Panc1 (cell line): ENCODE results near the gene SLC22A6. TPM values are rescaled to one million over a fixed set of nuclear protein-coding genes. Genes with fewer than 3 reads are reported as not detected.

Source experiments
- ATAC-seq: fragments of 200-7000 bp; cut with Tn5 transposase; 2 replicates; pipeline ENCODE4 v1.9.1; 2020; ENCODE audit warnings: mild to moderate bottlenecking, moderate library complexity
- BruUV-seq: library from RNA; stranded (reverse); fragments of 400-500 nt; replicated peaks from 2 replicates; lab custom pipeline; 2021; lab: Mats Ljungman, UMichigan
- CTCF ChIA-PET: fragments of 300-600 bp; sonication (Branson Sonifier 250); formaldehyde crosslinking; loops from one replicate; lab custom pipeline; 2022; ENCODE audit warnings: antibody characterized with exemption; lab: Charles Lee
- POLR2A ChIA-PET: fragments of 300-600 bp; sonication (Branson Sonifier 250); formaldehyde crosslinking; loops from one replicate; lab custom pipeline; 2022; ENCODE audit warnings: antibody characterized with exemption; lab: Charles Lee
- DNase-seq: peaks from one replicate; pipeline ENCODE4 v3.0.0-alpha.2; 2010; ENCODE audit warnings: low read depth, low spot score
- H3K27ac ChIP-seq: 2 replicates; pipeline ENCODE4 v1.5.1; 2011; ENCODE audit warnings: mild to moderate bottlenecking, low read length, inconsistent platforms
- H3K27me3 ChIP-seq: fragments of 200-500 bp; sonication (Bioruptor generic); 2 replicates; pipeline ENCODE4 v1.6.0; 2014; ENCODE audit warnings: low read length, inconsistent platforms; ENCODE audit not compliant: control insufficient read depth, insufficient read depth
- H3K36me3 ChIP-seq: fragments of 200-500 bp; sonication (Bioruptor generic); 2 replicates; pipeline ENCODE4 v1.5.1; 2014; ENCODE audit warnings: inconsistent platforms, mild to moderate bottlenecking, low read length, moderate library complexity; ENCODE audit not compliant: control insufficient read depth, insufficient read depth
- H3K4me1 ChIP-seq: 2 replicates; pipeline ENCODE4 v1.5.1; 2011; ENCODE audit warnings: inconsistent platforms, mild to moderate bottlenecking, low read length, moderate library complexity; ENCODE audit not compliant: control insufficient read depth, insufficient read depth
- H3K4me3 ChIP-seq, 2 experiments: 2 replicates each; pipeline ENCODE4 v1.5.1; 2011 to 2012; ENCODE audit warnings: low read depth in 2 of 2, low read length in 2 of 2, mild to moderate bottlenecking in 2 of 2, inconsistent platforms in 1 of 2, moderate library complexity in 1 of 2
- H3K9me3 ChIP-seq: fragments of 200-500 bp; sonication (Bioruptor generic); 2 replicates; pipeline ENCODE4 v1.5.1; 2014; ENCODE audit warnings: low read depth, mild to moderate bottlenecking, inconsistent platforms, low read length, moderate library complexity; ENCODE audit not compliant: control insufficient read depth, insufficient read depth
- CTCF ChIP-seq: fragments of 450-650 bp; IDR thresholded peaks from 2 replicates; pipeline ENCODE4 v1.5.1; 2017; ENCODE audit warnings: mild to moderate bottlenecking
- POLR2AphosphoS5 ChIP-seq: IDR thresholded peaks from 2 replicates; pipeline ENCODE4 v1.6.1; 2012; ENCODE audit warnings: mild to moderate bottlenecking, low read depth, low read length, moderate library complexity
- REST ChIP-seq, 2 experiments: IDR thresholded peaks; 2 replicates each; pipeline ENCODE4 v1.6.1; 2011 to 2012; ENCODE audit warnings: low read depth in 2 of 2, control low read depth in 1 of 2, low read length in 1 of 2, mild to moderate bottlenecking in 1 of 2, moderate library complexity in 1 of 2; ENCODE audit not compliant: insufficient read depth in 1 of 2
- SIN3A ChIP-seq: IDR thresholded peaks from 2 replicates; pipeline ENCODE4 v1.6.1; 2012; ENCODE audit warnings: low read depth, mild to moderate bottlenecking, low read length, moderate library complexity, borderline replicate concordance; ENCODE audit not compliant: insufficient read depth
- TCF7L2 ChIP-seq: IDR thresholded peaks from 2 replicates; pipeline ENCODE4 v1.6.1; 2011; ENCODE audit warnings: mild to moderate bottlenecking, low read depth, low read length, inconsistent platforms
- in situ Hi-C: cut with HindIII; loops from 2 replicates; pipeline ENCODE4 v1.10.0; 2016; ENCODE audit warnings: low sequenced_read_pairs, low pct_unique_long_range_greater_than_20kb
- intact Hi-C: fragments of 100-400 bp; cut with micrococcal nuclease; formaldehyde crosslinking; loops from one replicate; pipeline ENCODE4 v1.10.0; 2022; ENCODE audit not compliant: unreplicated experiment
- total RNA-seq: library from RNA; stranded (reverse); gene quantifications from one replicate; pipeline ENCODE4 v1.2.1, GENCODE V29; 2021; ENCODE audit not compliant: unreplicated experiment

Gene SLC22A6
- total RNA-seq, 1 experiment from 2014 or later, result not detected

DNA sequence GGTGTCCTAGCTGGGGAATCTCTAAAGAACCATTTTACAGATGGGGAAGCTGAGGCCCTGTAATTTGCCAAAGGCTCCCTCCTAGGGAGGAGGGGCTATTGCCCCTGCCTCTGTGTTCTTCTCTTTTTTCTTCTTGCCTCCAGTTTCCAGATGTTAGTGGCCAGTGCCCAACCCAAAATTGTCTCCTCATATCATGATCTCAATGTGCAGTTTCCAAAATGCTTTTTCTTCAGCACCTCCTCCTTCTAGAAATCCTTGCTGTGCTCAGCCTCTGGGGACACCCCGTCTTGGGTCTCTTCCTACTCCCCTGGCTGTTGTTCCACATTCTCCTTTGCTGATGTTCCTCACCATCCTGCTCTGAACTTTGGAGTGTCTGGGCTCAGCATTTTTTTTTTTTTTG is 54.1 kb downstream of the SLC22A6 start:
- no peak for TF ChIP-seq REST (IDR thresholded peaks at IDR 0.05; ENCODE audit: insufficient read depth in 1 of 2, low read depth in 2 of 2, low read length in 1 of 2)
- Histone ChIP-seq H3K4me1 (no peaks in the 10 kb centered on the region), H3K4me3 (no peak overlapping the region), H3K9me3 (no peaks in the 10 kb centered on the region), H3K36me3 (no peaks in the 10 kb centered on the region), H3K27ac (no peak overlapping the region), H3K27me3 (no peaks in the 10 kb centered on the region)
- DNase-seq (no peak), ATAC-seq (no peak)
- in situ Hi-C loops, result no loop called here
- intact Hi-C loops, result no loop called here
- ChIA-PET POLR2A (no interaction called here), CTCF (interaction anchor here (1.7 kb wide), 1 partner anchor 45 kb away, joined by 3 read pairs; no protein-coding TSS in a partner anchor)
- no TSS peak for BruUV-seq

DNA sequence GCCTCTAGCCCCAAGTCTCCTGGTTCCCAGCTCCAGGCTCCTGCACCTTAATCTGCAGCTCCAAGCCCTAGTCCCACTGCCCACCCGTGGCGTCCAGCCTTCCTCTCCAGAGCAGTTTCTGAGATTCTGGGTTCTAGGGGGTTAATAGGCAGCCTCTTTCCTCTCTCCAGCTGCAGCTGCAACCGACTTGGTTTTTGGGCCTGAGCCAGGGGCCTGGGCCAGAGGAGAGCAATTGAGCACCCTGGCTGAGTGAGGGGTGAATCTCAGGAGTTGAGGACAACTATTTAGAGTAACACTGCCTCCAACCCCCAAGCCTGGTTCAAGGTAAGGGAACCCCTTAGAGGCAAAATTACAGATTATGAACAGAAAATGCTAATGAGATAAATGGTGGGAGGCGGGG is 54.6 kb downstream of the SLC22A6 start:
- DNase-seq, result no peak
- TF ChIP-seq SIN3A (no peak), CTCF (no peak)
- POLR2A ChIA-PET, result no interaction called here
- in situ Hi-C loops (no loop called here), intact Hi-C loops (no loop called here)
- CTCF ChIA-PET, result no interaction called here
- Histone ChIP-seq H3K36me3 (no peaks in the 10 kb centered on the region), H3K4me3 (no peak overlapping the region), H3K27ac (no peak overlapping the region), H3K27me3 (no peaks in the 10 kb centered on the region), H3K9me3 (no peaks in the 10 kb centered on the region), H3K4me1 (no peaks in the 10 kb centered on the region)
- no peak for ATAC-seq
- BruUV-seq, result no TSS peak

GRCh38 chr11:62928011-62928410 is 56.8 kb downstream of the SLC22A6 start:
- intact Hi-C loops (no loop called here), in situ Hi-C loops (no loop called here)
- H3K9me3 ChIP-seq, result no peaks in the 10 kb centered on the region
- no peaks in the 10 kb centered on the region for H3K27me3 ChIP-seq
- DNase-seq (no peak), ATAC-seq (no peak)
- TF ChIP-seq REST (IDR thresholded peaks at IDR 0.05; ENCODE audit: insufficient read depth in 1 of 2, low read depth in 2 of 2, low read length in 1 of 2) (no peak), CTCF (no peak), TCF7L2 (no peak), POLR2AphosphoS5 (no peak), SIN3A (no peak)
- peaks cover 7% of the 10 kb centered on the region; the same call in 1 of the 2 replicates for H3K4me1 ChIP-seq
- no peak overlapping the region for H3K27ac ChIP-seq
- BruUV-seq, result no TSS peak
- H3K36me3 ChIP-seq, result no peaks in the 10 kb centered on the region
- ChIA-PET POLR2A (interaction anchor here (1.0 kb wide), 1 partner anchor 16 kb away, joined by 3 read pairs; no protein-coding TSS in a partner anchor), CTCF (no interaction called here)
- no peak overlapping the region for H3K4me3 ChIP-seq
